Rectal smooth muscle tissue (tissue), 1 donor: ENCODE data around the gene CHN2.

ENCODE experiments used
- H3K27ac ChIP-seq: one replicate; pipeline ENCODE4 v1.7.0; 2013; ENCODE audit warnings: low read depth, low read length, inconsistent platforms
- H3K27me3 ChIP-seq: one replicate; pipeline ENCODE4 v1.7.0; 2013; ENCODE audit warnings: low read length; ENCODE audit not compliant: control insufficient read depth, insufficient read depth
- H3K36me3 ChIP-seq: one replicate; pipeline ENCODE4 v1.7.0; 2013; ENCODE audit warnings: low read length; ENCODE audit not compliant: control insufficient read depth, insufficient read depth
- H3K4me1 ChIP-seq: one replicate; pipeline ENCODE4 v1.7.0; 2013; ENCODE audit warnings: low read length; ENCODE audit not compliant: control insufficient read depth, insufficient read depth
- H3K4me3 ChIP-seq: one replicate; pipeline ENCODE4 v1.7.0; 2013; ENCODE audit warnings: low read length
- H3K9ac ChIP-seq: one replicate; pipeline ENCODE4 v1.7.0; 2013; ENCODE audit warnings: low read length

CHN2 gene

GRCh38 chr7:29300649-29301048, 106.1 kb downstream of the CHN2 start:
- no peaks in the 10 kb centered on the region for H3K36me3 ChIP-seq
- no peaks in the 10 kb centered on the region for H3K4me1 ChIP-seq
- no peak overlapping the region for H3K9ac ChIP-seq
- no peak overlapping the region for H3K27ac ChIP-seq
- no peak overlapping the region for H3K4me3 ChIP-seq
- H3K27me3 ChIP-seq, result no peaks in the 10 kb centered on the region

- H3K27ac ChIP-seq, result no peak overlapping the region
- no peak overlapping the region for H3K9ac ChIP-seq
- no peak overlapping the region for H3K4me3 ChIP-seq
- H3K36me3 ChIP-seq, result no peaks in the 10 kb centered on the region
- no peaks in the 10 kb centered on the region for H3K27me3 ChIP-seq
- H3K4me1 ChIP-seq, result no peaks in the 10 kb centered on the region
Measured at GRCh38 chr7:29302666-29303395, 108.3 kb downstream of the CHN2 start.

GRCh38 chr7:29304756-29305155, 110.2 kb downstream of the CHN2 start:
- no peak overlapping the region for H3K4me3 ChIP-seq
- H3K9ac ChIP-seq, result no peak overlapping the region
- no peaks in the 10 kb centered on the region for H3K36me3 ChIP-seq
- H3K4me1 ChIP-seq, result no peaks in the 10 kb centered on the region
- no peak overlapping the region for H3K27ac ChIP-seq
- no peaks in the 10 kb centered on the region for H3K27me3 ChIP-seq

GRCh38 chr7:29306319-29306991, 111.9 kb downstream of the CHN2 start:
- Histone ChIP-seq H3K27ac (no peak overlapping the region), H3K36me3 (no peaks in the 10 kb centered on the region), H3K9ac (no peak overlapping the region)

GRCh38 chr7:29308424-29308823, 113.8 kb downstream of the CHN2 start:
- Histone ChIP-seq H3K4me3 (no peak overlapping the region), H3K27me3 (no peaks in the 10 kb centered on the region), H3K9ac (no peak overlapping the region), H3K36me3 (no peaks in the 10 kb centered on the region), H3K27ac (no peak overlapping the region), H3K4me1 (no peaks in the 10 kb centered on the region)

More at GRCh38 chr7:29306319-29306991, 111.9 kb downstream of the CHN2 start:
- Histone ChIP-seq H3K4me1 (no peaks in the 10 kb centered on the region), H3K27me3 (no peaks in the 10 kb centered on the region), H3K4me3 (no peak overlapping the region)

- Histone ChIP-seq H3K4me3 (no peak overlapping the region), H3K27ac (no peak overlapping the region), H3K4me1 (no peaks in the 10 kb centered on the region), H3K36me3 (no peaks in the 10 kb centered on the region), H3K9ac (no peak overlapping the region), H3K27me3 (no peaks in the 10 kb centered on the region)
Measured at GRCh38 chr7:29309041-29309854, 114.7 kb downstream of the CHN2 start.

- Histone ChIP-seq H3K27me3 (no peaks in the 10 kb centered on the region), H3K36me3 (no peaks in the 10 kb centered on the region), H3K27ac (no peak overlapping the region), H3K4me3 (no peak overlapping the region), H3K9ac (no peak overlapping the region), H3K4me1 (no peaks in the 10 kb centered on the region)
Measured at GRCh38 chr7:29310625-29311024, 116.0 kb downstream of the CHN2 start.

- no peaks in the 10 kb centered on the region for H3K27me3 ChIP-seq
- H3K27ac ChIP-seq, result no peak overlapping the region
- H3K36me3 ChIP-seq, result no peaks in the 10 kb centered on the region
- no peak overlapping the region for H3K4me3 ChIP-seq
- H3K4me1 ChIP-seq, result no peaks in the 10 kb centered on the region
- H3K9ac ChIP-seq, result no peak overlapping the region
Measured at GRCh38 chr7:29311314-29311713, 116.7 kb downstream of the CHN2 start.

- no peak overlapping the region for H3K9ac ChIP-seq
- no peaks in the 10 kb centered on the region for H3K27me3 ChIP-seq
- H3K4me3 ChIP-seq, result no peak overlapping the region
- H3K27ac ChIP-seq, result no peak overlapping the region
- H3K4me1 ChIP-seq, result no peaks in the 10 kb centered on the region
- H3K36me3 ChIP-seq, result no peaks in the 10 kb centered on the region
Measured at GRCh38 chr7:29314148-29314547, 119.6 kb downstream of the CHN2 start.

GRCh38 chr7:29315122-29315891, 120.7 kb downstream of the CHN2 start:
- no peak overlapping the region for H3K9ac ChIP-seq
- no peaks in the 10 kb centered on the region for H3K4me1 ChIP-seq
- no peaks in the 10 kb centered on the region for H3K27me3 ChIP-seq
- H3K4me3 ChIP-seq, result no peak overlapping the region
- H3K36me3 ChIP-seq, result no peaks in the 10 kb centered on the region
- no peak overlapping the region for H3K27ac ChIP-seq

- Histone ChIP-seq H3K9ac (no peak overlapping the region), H3K4me3 (no peak overlapping the region), H3K27me3 (no peaks in the 10 kb centered on the region), H3K27ac (no peak overlapping the region), H3K4me1 (no peaks in the 10 kb centered on the region), H3K36me3 (no peaks in the 10 kb centered on the region)
Measured at GRCh38 chr7:29315892-29316270, 121.3 kb downstream of the CHN2 start.

- H3K9ac ChIP-seq, result no peak overlapping the region
- no peaks in the 10 kb centered on the region for H3K36me3 ChIP-seq
- no peak overlapping the region for H3K27ac ChIP-seq
- no peaks in the 10 kb centered on the region for H3K4me1 ChIP-seq
- H3K27me3 ChIP-seq, result no peaks in the 10 kb centered on the region
- no peak overlapping the region for H3K4me3 ChIP-seq
Measured at GRCh38 chr7:29316926-29317325, 122.4 kb downstream of the CHN2 start.
